Colonic mucosa (tissue), 4 donors: ENCODE results near the gene CD101. TPM values are rescaled to one million over a fixed set of nuclear protein-coding genes. Genes with fewer than 3 reads are reported as not detected.

Experiments
- DNase-seq: peaks from one replicate; pipeline ENCODE4 v3.0.0-alpha.2; 2020
- H3K27ac ChIP-seq: fragments of 200-600 bp; one replicate; pipeline ENCODE4 v1.8.0; 2021
- H3K27me3 ChIP-seq: fragments of 200-600 bp; one replicate; pipeline ENCODE4 v1.8.0; 2021
- H3K36me3 ChIP-seq: fragments of 200-600 bp; one replicate; pipeline ENCODE4 v1.8.0; 2021
- H3K4me1 ChIP-seq: fragments of 200-600 bp; one replicate; pipeline ENCODE4 v1.8.0; 2021; ENCODE audit warnings: mild to moderate bottlenecking
- H3K4me3 ChIP-seq: fragments of 200-600 bp; one replicate; pipeline ENCODE4 v1.8.0; 2021
- H3K9ac ChIP-seq, 2 donors: one replicate each; pipeline ENCODE4 v1.7.0; 2013; ENCODE audit warnings: control low read depth in 2 of 2, low read depth in 2 of 2, low read length in 2 of 2
- H3K9me3 ChIP-seq: fragments of 200-600 bp; one replicate; pipeline ENCODE4 v1.8.0; 2021
- intact Hi-C: fragments of 100-400 bp; cut with DNase I; formaldehyde crosslinking; loops from one replicate; pipeline ENCODE4 v1.14.1; 2022
- total RNA-seq, 2 donors: library from RNA; stranded (reverse); fragmentation: NEBNext Ultra II Directional in 1 of 2; extraction: Animal tissue kit (Norgen Biotek cat#: 25700) in 1 of 2; gene quantifications; one replicate each; pipeline ENCODE4 v1.2.1, GENCODE V29; 2021
- TF ChIP-seq, protein P1 (sequence below): fragments of 200-600 bp; IDR thresholded peaks from one replicate; pipeline ENCODE4 v1.8.0; 2022; ENCODE audit warnings: antibody characterized with exemption, mild to moderate bottlenecking
- donor health status: healthy.
- donor health status: DM: no; HTN: no; CAD: no.
- donor health status: DM: no; HTN: no; CAD: no.

Gene CD101
- total RNA-seq, 2 donors from 2014 or later: 1.8 to 1.9 TPM

DNA sequence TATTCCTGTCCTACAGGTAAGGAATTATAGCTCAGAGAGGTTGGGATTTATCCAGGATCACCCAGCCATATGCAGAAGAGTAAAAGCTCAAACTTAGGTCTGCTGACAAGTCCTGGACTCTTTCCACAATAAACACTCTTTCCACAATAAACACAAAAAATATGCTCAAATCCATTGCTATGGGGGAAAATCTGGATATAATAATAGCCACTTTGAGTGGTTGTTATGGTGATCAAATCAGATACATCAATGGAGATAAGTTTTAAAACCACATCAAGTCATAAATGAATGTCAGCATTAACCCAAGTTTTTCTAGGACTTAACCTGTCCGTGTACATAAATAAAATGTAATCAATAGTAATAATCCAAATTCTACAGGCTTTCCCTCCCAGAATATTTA, 36.2 kb downstream of the CD101 start:
- H3K9ac ChIP-seq: no peak overlapping the region
- H3K4me3 ChIP-seq: no peak overlapping the region
- TF ChIP-seq, protein P1, sequence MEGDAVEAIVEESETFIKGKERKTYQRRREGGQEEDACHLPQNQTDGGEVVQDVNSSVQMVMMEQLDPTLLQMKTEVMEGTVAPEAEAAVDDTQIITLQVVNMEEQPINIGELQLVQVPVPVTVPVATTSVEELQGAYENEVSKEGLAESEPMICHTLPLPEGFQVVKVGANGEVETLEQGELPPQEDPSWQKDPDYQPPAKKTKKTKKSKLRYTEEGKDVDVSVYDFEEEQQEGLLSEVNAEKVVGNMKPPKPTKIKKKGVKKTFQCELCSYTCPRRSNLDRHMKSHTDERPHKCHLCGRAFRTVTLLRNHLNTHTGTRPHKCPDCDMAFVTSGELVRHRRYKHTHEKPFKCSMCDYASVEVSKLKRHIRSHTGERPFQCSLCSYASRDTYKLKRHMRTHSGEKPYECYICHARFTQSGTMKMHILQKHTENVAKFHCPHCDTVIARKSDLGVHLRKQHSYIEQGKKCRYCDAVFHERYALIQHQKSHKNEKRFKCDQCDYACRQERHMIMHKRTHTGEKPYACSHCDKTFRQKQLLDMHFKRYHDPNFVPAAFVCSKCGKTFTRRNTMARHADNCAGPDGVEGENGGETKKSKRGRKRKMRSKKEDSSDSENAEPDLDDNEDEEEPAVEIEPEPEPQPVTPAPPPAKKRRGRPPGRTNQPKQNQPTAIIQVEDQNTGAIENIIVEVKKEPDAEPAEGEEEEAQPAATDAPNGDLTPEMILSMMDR: no peak
- no peaks in the 10 kb centered on the region for H3K4me1 ChIP-seq
- no peak for DNase-seq
- H3K36me3 ChIP-seq: no peaks in the 10 kb centered on the region
- H3K27me3 ChIP-seq: no peaks in the 10 kb centered on the region
- H3K27ac ChIP-seq: no peak overlapping the region
- no peaks in the 10 kb centered on the region for H3K9me3 ChIP-seq
- intact Hi-C loops: no loop called here

DNA sequence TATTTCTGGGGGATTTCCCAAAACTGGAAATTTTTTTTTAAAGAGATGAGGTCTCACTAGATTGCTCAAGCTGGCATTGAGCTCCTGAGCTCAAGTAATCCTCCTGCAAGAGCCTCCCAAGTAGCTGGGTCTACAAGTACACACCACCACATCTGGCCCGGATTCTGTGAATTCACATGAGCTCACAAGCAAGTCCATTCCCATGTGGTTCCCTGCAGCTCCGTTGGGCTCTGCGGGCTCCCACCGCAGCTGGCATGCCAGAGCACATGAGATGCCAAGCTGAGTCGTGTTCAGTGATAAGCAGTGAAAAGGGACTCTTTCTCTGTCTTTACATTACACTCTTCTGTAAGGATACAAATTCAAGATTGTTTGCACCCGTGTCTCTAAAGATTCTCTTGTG, 36.7 kb downstream of the CD101 start:
- intact Hi-C loops: no loop called here
- no peaks in the 10 kb centered on the region for H3K36me3 ChIP-seq
- H3K27me3 ChIP-seq: no peaks in the 10 kb centered on the region
- H3K4me1 ChIP-seq: no peaks in the 10 kb centered on the region
- no peak overlapping the region for H3K4me3 ChIP-seq
- TF ChIP-seq, protein P1: no peak
- DNase-seq: no peak
- no peak overlapping the region for H3K27ac ChIP-seq
- H3K9ac ChIP-seq: no peak overlapping the region
- no peaks in the 10 kb centered on the region for H3K9me3 ChIP-seq

DNA sequence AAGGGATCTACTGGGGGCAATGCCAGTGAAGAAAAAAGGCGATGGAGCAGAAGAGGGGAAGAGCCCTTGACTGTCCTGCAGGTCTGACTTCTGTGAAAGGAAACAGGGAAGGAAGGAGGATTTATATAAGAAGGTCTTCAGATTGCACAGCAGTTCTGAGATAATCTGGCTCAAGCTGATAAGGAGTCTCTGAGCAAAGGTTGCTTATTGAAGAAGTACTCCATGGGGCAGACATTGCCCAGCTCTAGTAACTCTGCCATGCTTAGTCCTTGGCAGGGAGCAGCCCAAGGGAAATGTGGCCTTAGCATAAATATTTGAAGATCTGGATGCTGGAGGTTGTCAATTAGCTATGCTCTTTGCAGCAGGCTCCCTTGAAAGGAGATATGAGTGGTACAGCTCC, 42.7 kb downstream of the CD101 start:
- Histone ChIP-seq H3K27ac (no peak overlapping the region), H3K4me1 (no peaks in the 10 kb centered on the region), H3K9ac (no peak overlapping the region), H3K9me3 (no peaks in the 10 kb centered on the region), H3K36me3 (no peaks in the 10 kb centered on the region), H3K27me3 (no peaks in the 10 kb centered on the region), H3K4me3 (no peak overlapping the region)
- intact Hi-C loops: no loop called here
- no peak for DNase-seq
- TF ChIP-seq, protein P1: no peak

DNA sequence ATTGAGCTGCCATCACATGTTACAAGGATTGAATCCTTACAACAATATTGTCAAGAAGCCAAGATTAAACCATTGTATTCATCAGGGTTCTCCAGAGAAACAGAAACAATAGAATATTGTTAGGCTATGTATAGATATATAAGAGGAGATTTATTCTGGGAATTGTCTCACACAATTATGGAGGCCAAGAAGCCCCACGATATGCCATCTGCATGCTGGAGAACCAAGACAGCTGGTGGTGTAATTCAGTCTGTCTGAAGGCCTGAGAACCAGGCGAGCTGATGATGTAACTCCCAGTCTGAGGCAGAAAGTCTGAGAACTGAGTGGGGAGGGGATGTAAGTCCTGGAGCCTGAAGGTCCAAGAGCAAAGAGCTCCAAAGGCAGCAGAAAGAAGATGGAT, 44.1 kb downstream of the CD101 start:
- no peaks in the 10 kb centered on the region for H3K4me1 ChIP-seq

DNA sequence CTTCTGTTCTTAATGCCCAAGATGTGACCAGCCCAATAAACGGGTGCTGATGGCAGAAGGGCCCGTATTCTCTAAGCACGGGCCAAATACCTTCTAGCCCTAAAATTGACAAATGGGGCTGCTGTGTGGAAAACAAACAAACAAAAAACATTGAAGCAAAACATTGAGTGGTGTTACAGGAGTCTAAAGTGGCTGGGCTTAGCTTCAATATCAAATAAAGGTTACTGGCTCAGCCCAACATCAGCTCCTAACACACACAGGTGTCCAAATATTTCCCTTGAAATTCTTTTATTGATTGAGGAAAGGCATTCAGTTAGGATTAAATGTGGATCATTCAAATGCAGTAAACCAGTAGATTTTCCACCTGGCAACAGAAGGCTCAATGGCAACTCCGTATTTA, 45.2 kb downstream of the CD101 start:
- Histone ChIP-seq H3K4me1 (no peaks in the 10 kb centered on the region), H3K27ac (no peak overlapping the region), H3K27me3 (no peaks in the 10 kb centered on the region), H3K36me3 (no peaks in the 10 kb centered on the region), H3K4me3 (no peak overlapping the region), H3K9ac (no peak overlapping the region), H3K9me3 (no peaks in the 10 kb centered on the region)
- TF ChIP-seq, protein P1: no peak
- DNase-seq: no peak
- intact Hi-C loops: no loop called here

More for the DNA sequence above, 44.1 kb downstream of the CD101 start:
- intact Hi-C loops: no loop called here
- no peaks in the 10 kb centered on the region for H3K27me3 ChIP-seq
- H3K36me3 ChIP-seq: no peaks in the 10 kb centered on the region
- TF ChIP-seq, protein P1: no peak
- no peak overlapping the region for H3K9ac ChIP-seq
- no peak overlapping the region for H3K4me3 ChIP-seq
- H3K9me3 ChIP-seq: no peaks in the 10 kb centered on the region
- no peak for DNase-seq
- H3K27ac ChIP-seq: no peak overlapping the region

DNA sequence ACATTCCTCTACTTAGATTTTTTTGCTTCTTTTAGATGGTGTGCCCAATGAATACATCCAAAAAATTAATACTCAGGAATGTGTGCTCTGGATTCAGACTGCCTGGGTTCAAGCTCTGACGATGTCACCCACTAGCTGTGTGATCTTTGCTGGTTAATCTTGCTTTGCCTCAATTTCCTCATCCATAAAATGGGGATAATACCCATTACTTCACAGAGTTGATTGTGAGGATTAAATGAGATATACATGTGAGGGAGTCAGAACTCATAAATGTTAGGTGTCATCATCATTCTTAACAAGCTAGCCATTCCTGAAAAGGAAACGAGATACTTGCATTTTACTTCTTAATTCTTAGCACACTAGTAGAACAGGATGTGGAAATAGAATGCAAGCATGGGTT, 45.7 kb downstream of the CD101 start:
- TF ChIP-seq, protein P1: no peak
- H3K9ac ChIP-seq: no peak overlapping the region

More for the DNA sequence above, 45.7 kb downstream of the CD101 start:
- Histone ChIP-seq H3K36me3 (no peaks in the 10 kb centered on the region), H3K9me3 (no peaks in the 10 kb centered on the region), H3K27me3 (no peaks in the 10 kb centered on the region), H3K4me1 (no peaks in the 10 kb centered on the region), H3K4me3 (no peak overlapping the region), H3K27ac (no peak overlapping the region)
- no peak for DNase-seq
- intact Hi-C loops: no loop called here
